Loucy (cell line): Measurements from ENCODE around the gene CXCR3.

ENCODE experiments used
- CTCF ChIP-seq: fragments of 200-600 bp; sonication (generic); conservative IDR thresholded peaks from 2 replicates; pipeline ENCODE4 v1.5.1; 2014; ENCODE audit warnings: mild to moderate bottlenecking, antibody characterized with exemption, low read length
- EZH2phosphoT487 ChIP-seq: fragments of 200-600 bp; IDR thresholded peaks from 2 replicates; pipeline ENCODE4 v1.6.1; 2018; ENCODE audit warnings: antibody characterized with exemption, mild to moderate bottlenecking, moderate library complexity, borderline replicate concordance

GRCh38 chrX:71618787-71619186 lies 476 bp upstream of the CXCR3 start:
- no peak for TF ChIP-seq CTCF
- no peak for TF ChIP-seq EZH2phosphoT487
